Activated CD8-positive, alpha-beta T cell treated with anti-CD3 and anti-CD28 coated beads for 36 hours (primary cell): ENCODE data around the gene SRD5A1. TPM values are rescaled to one million over a fixed set of nuclear protein-coding genes. Genes with fewer than 3 reads are reported as not detected.

Source experiments
- ATAC-seq: fragments of 200-7000 bp; cut with Tn5 transposase; one replicate; pipeline ENCODE4 v1.10.0; 2021; ENCODE audit warnings: mild to moderate bottlenecking, moderate library complexity
- CTCF ChIA-PET: fragments of 350-600 bp; sonication (Branson Sonifier 250); formaldehyde crosslinking; loops from one replicate; lab custom pipeline; 2021; ENCODE audit warnings: antibody characterized with exemption; lab: Charles Lee
- POLR2A ChIA-PET: fragments of 350-600 bp; sonication (Branson Sonifier 250); formaldehyde crosslinking; loops from one replicate; lab custom pipeline; 2021; ENCODE audit warnings: antibody characterized with exemption; lab: Charles Lee
- DNase-seq: peaks from one replicate; pipeline ENCODE4 v3.0.0-alpha.2; 2020
- H3K27ac Mint-ChIP-seq: one replicate; pipeline ENCODE4 v1.8.0; 2021; ENCODE audit warnings: mild to moderate bottlenecking, mixed read lengths
- H3K27me3 Mint-ChIP-seq: one replicate; pipeline ENCODE4 v1.8.0; 2021; ENCODE audit warnings: mixed read lengths
- H3K36me3 Mint-ChIP-seq: one replicate; pipeline ENCODE4 v1.8.0; 2021; ENCODE audit warnings: low read depth, mixed read lengths
- H3K4me1 Mint-ChIP-seq: one replicate; pipeline ENCODE4 v1.8.0; 2021; ENCODE audit warnings: low read depth, mixed read lengths
- H3K4me3 Mint-ChIP-seq: one replicate; pipeline ENCODE4 v1.8.0; 2021; ENCODE audit warnings: mild to moderate bottlenecking, moderate library complexity, mixed read lengths
- H3K9me3 Mint-ChIP-seq: one replicate; pipeline ENCODE4 v1.8.0; 2021; ENCODE audit warnings: mixed read lengths
- CTCF ChIP-seq: fragments of 200-600 bp; IDR thresholded peaks from one replicate; pipeline ENCODE4 v1.8.0; 2022; ENCODE audit warnings: antibody characterized with exemption, mild to moderate bottlenecking
- intact Hi-C: fragments of 100-400 bp; cut with micrococcal nuclease; formaldehyde crosslinking; loops from one replicate; pipeline ENCODE4 v1.10.0; 2022
- total RNA-seq, 2 experiments: library from RNA; stranded (reverse); gene quantifications; one replicate each; pipeline ENCODE4 v1.2.3, GENCODE V29; 2021

SRD5A1 gene
- total RNA-seq, 2 experiments from 2014 or later = 10.6 to 12.4 TPM

- POLR2A ChIA-PET = no interaction called here
- intact Hi-C loops = no loop called here
- no peak overlapping the region for H3K27ac Mint-ChIP-seq
Measured at GRCh38 chr5:6675784-6676491, 42.7 kb downstream of the SRD5A1 start.

GRCh38 chr5:6676702-6677101 is 43.5 kb downstream of the SRD5A1 start:
- no peak for TF ChIP-seq CTCF
- H3K4me3 Mint-ChIP-seq = no peak overlapping the region
- no peaks in the 10 kb centered on the region for H3K36me3 Mint-ChIP-seq
- H3K27ac Mint-ChIP-seq = no peak overlapping the region
- ChIA-PET POLR2A (no interaction called here), CTCF (no interaction called here)
- DNase-seq (no peak), ATAC-seq (no peak)
- peaks cover 9% of the 10 kb centered on the region for H3K27me3 Mint-ChIP-seq
- no peaks in the 10 kb centered on the region for H3K4me1 Mint-ChIP-seq
- no peaks in the 10 kb centered on the region for H3K9me3 Mint-ChIP-seq
- intact Hi-C loops = no loop called here

More at GRCh38 chr5:6675784-6676491, 42.7 kb downstream of the SRD5A1 start:
- DNase-seq (no peak), ATAC-seq (no peak)
- Mint-ChIP-seq H3K4me3 (no peak overlapping the region), H3K4me1 (no peaks in the 10 kb centered on the region), H3K9me3 (no peaks in the 10 kb centered on the region), H3K27me3 (peaks cover 4% of the 10 kb centered on the region), H3K36me3 (peaks cover 4% of the 10 kb centered on the region)
- CTCF ChIA-PET = no interaction called here
- no peak for TF ChIP-seq CTCF

- ChIA-PET POLR2A (no interaction called here), CTCF (no interaction called here)
- Mint-ChIP-seq H3K4me3 (no peak overlapping the region), H3K4me1 (no peaks in the 10 kb centered on the region), H3K36me3 (no peaks in the 10 kb centered on the region), H3K27me3 (peaks cover 15% of the 10 kb centered on the region), H3K27ac (no peak overlapping the region), H3K9me3 (no peaks in the 10 kb centered on the region)
- DNase-seq (no peak), ATAC-seq (no peak)
- TF ChIP-seq CTCF = no peak
- intact Hi-C loops = no loop called here
Measured at GRCh38 chr5:6678385-6678784, 45.1 kb downstream of the SRD5A1 start.

- no peaks in the 10 kb centered on the region for H3K9me3 Mint-ChIP-seq
- H3K36me3 Mint-ChIP-seq = no peaks in the 10 kb centered on the region
- ATAC-seq (no peak), DNase-seq (no peak)
- POLR2A ChIA-PET = no interaction called here
- no peaks in the 10 kb centered on the region for H3K4me1 Mint-ChIP-seq
- no peak overlapping the region for H3K27ac Mint-ChIP-seq
- intact Hi-C loops = no loop called here
- H3K27me3 Mint-ChIP-seq = peaks cover 32% of the 10 kb centered on the region
- no peak overlapping the region for H3K4me3 Mint-ChIP-seq
- CTCF ChIA-PET = interaction anchor here (1.2 kb wide), 2 partner anchors 9 to 11 kb away, joined by 3 to 4 read pairs; no protein-coding TSS in a partner anchor
- no peak for TF ChIP-seq CTCF
Measured at GRCh38 chr5:6680922-6681321, 47.7 kb downstream of the SRD5A1 start.

GRCh38 chr5:6681682-6682081 is 48.4 kb downstream of the SRD5A1 start:
- intact Hi-C loops = no loop called here
- H3K4me3 Mint-ChIP-seq = no peak overlapping the region
- ChIA-PET CTCF (no interaction called here), POLR2A (no interaction called here)
- no peak for ATAC-seq
- peaks cover 2% of the 10 kb centered on the region for H3K4me1 Mint-ChIP-seq
- no peak for DNase-seq
- H3K27me3 Mint-ChIP-seq = peaks cover 40% of the 10 kb centered on the region
- no peaks in the 10 kb centered on the region for H3K36me3 Mint-ChIP-seq
- H3K27ac Mint-ChIP-seq = no peak overlapping the region
- TF ChIP-seq CTCF = no peak
- H3K9me3 Mint-ChIP-seq = no peaks in the 10 kb centered on the region
